GM23338 (cell line): ENCODE data around the gene KLHL36. TPM values are rescaled to one million over a fixed set of nuclear protein-coding genes. Genes with fewer than 3 reads are reported as not detected.

ENCODE experiments used
- ATAC-seq: fragments of 200-7000 bp; cut with Tn5 transposase; 3 replicates; pipeline ENCODE4 v1.9.1; 2020
- DNase-seq: peaks from one replicate; pipeline ENCODE4 v3.0.0-alpha.2; 2015; ENCODE audit warnings: low spot score
- H2AFZ ChIP-seq: fragments of 200-600 bp; sonication (generic); 2 replicates; pipeline ENCODE4 v1.8.0; 2016; ENCODE audit warnings: antibody characterized with exemption, mild to moderate bottlenecking, moderate library complexity
- H3F3A ChIP-seq: fragments of 200-600 bp; sonication (generic); replicated peaks from 2 replicates; pipeline ENCODE4 v1.8.0; 2017; ENCODE audit warnings: antibody characterized with exemption, mixed run types, low read depth
- H3K27ac ChIP-seq: fragments of 200-600 bp; sonication (generic); 2 replicates; pipeline ENCODE4 v1.6.1; 2016; ENCODE audit warnings: low read depth
- H3K27me3 ChIP-seq: fragments of 200-600 bp; sonication (generic); 2 replicates; pipeline ENCODE4 v1.8.0; 2016; ENCODE audit warnings: mild to moderate bottlenecking, mixed run types, moderate library complexity; ENCODE audit not compliant: insufficient read depth
- H3K36me3 ChIP-seq: fragments of 200-600 bp; sonication (generic); 2 replicates; pipeline ENCODE4 v1.8.0; 2016; ENCODE audit warnings: mild to moderate bottlenecking; ENCODE audit not compliant: insufficient read depth
- H3K4me1 ChIP-seq: fragments of 200-600 bp; sonication (generic); 2 replicates; pipeline ENCODE4 v1.8.0; 2016; ENCODE audit warnings: mild to moderate bottlenecking, moderate library complexity; ENCODE audit not compliant: insufficient read depth
- H3K4me2 ChIP-seq: fragments of 200-600 bp; sonication (generic); 2 replicates; pipeline ENCODE4 v1.7.1; 2017; ENCODE audit warnings: mixed run types
- H3K4me3 ChIP-seq: fragments of 200-600 bp; sonication (generic); 2 replicates; pipeline ENCODE4 v1.6.1; 2016; ENCODE audit warnings: mixed run types
- H3K79me2 ChIP-seq: fragments of 200-600 bp; sonication (generic); replicated peaks from 2 replicates; pipeline ENCODE4 v1.8.0; 2017; ENCODE audit warnings: mild to moderate bottlenecking; ENCODE audit not compliant: insufficient read depth
- H3K9me2 ChIP-seq: fragments of 200-600 bp; sonication (generic); 2 replicates; pipeline ENCODE4 v1.8.0; 2017; ENCODE audit not compliant: insufficient read depth
- H4K20me1 ChIP-seq: fragments of 200-600 bp; sonication (generic); replicated peaks from 2 replicates; pipeline ENCODE4 v1.8.0; 2017; ENCODE audit warnings: mild to moderate bottlenecking; ENCODE audit not compliant: insufficient read depth
- H3K27ac Mint-ChIP-seq: 2 replicates; pipeline ENCODE4 v1.8.0; 2020; ENCODE audit warnings: inconsistent platforms, mild to moderate bottlenecking, moderate library complexity, mixed read lengths
- H3K27me3 Mint-ChIP-seq: 3 replicates; pipeline ENCODE4 v1.8.0; 2022; ENCODE audit warnings: low read depth, mild to moderate bottlenecking, moderate library complexity, mixed read lengths, inconsistent platforms; ENCODE audit not compliant: insufficient read depth, poor library complexity
- H3K36me3 Mint-ChIP-seq: 3 replicates; pipeline ENCODE4 v1.8.0; 2021; ENCODE audit warnings: low read depth, mild to moderate bottlenecking, inconsistent platforms, moderate library complexity, mixed read lengths
- H3K4me1 Mint-ChIP-seq: 3 replicates; pipeline ENCODE4 v1.8.0; 2020; ENCODE audit warnings: mild to moderate bottlenecking, inconsistent platforms, mixed read lengths
- H3K4me3 Mint-ChIP-seq: 3 replicates; pipeline ENCODE4 v1.8.0; 2021; ENCODE audit warnings: moderate library complexity, mild to moderate bottlenecking, inconsistent platforms, mixed read lengths
- H3K9me3 Mint-ChIP-seq: 3 replicates; pipeline ENCODE4 v1.8.0; 2020; ENCODE audit warnings: moderate library complexity, mild to moderate bottlenecking, inconsistent platforms, mixed read lengths
- CREB1 ChIP-seq: fragments of 250-450 bp; sonication (Bioruptor Pico); IDR thresholded peaks from 2 replicates; pipeline ENCODE4 v1.5.0; 2020; ENCODE audit warnings: low read depth, mild to moderate bottlenecking, moderate library complexity
- CTCF ChIP-seq, 2 experiments: fragments of 200-600 bp in 1 of 2; sonication (generic) in 1 of 2; conservative IDR thresholded peaks; 2 replicates each; pipeline versions ENCODE4 v1.5.1 to v1.6.1; 2016 to 2017; ENCODE audit warnings: antibody characterized with exemption in 2 of 2, low read depth in 2 of 2, mild to moderate bottlenecking in 2 of 2, moderate library complexity in 1 of 2
- EZH2 ChIP-seq: fragments of 200-600 bp; sonication (generic); IDR thresholded peaks from one replicate; pipeline ENCODE4 v1.8.0; 2017; ENCODE audit warnings: antibody characterized with exemption, mild to moderate bottlenecking, low read depth; ENCODE audit not compliant: unreplicated experiment
- EZH2phosphoT487 ChIP-seq: fragments of 200-600 bp; sonication (generic); IDR thresholded peaks from one replicate; pipeline ENCODE4 v1.8.1; 2018; ENCODE audit warnings: antibody characterized with exemption; ENCODE audit not compliant: unreplicated experiment
- JUNB ChIP-seq: IDR thresholded peaks from one replicate; pipeline ENCODE4 v1.6.1; 2016; ENCODE audit warnings: antibody characterized with exemption; ENCODE audit not compliant: unreplicated experiment
- NANOG ChIP-seq: IDR thresholded peaks from 2 replicates; pipeline ENCODE4 v1.6.1; 2016; ENCODE audit warnings: antibody characterized with exemption, borderline replicate concordance
- STAT1 ChIP-seq: IDR thresholded peaks from one replicate; pipeline ENCODE4 v1.6.1; 2016; ENCODE audit warnings: antibody characterized with exemption; ENCODE audit not compliant: unreplicated experiment
- ZNF114 ChIP-seq: fragments of 250-450 bp; sonication (Bioruptor Pico); IDR thresholded peaks from 2 replicates; pipeline ENCODE4 v1.5.0; 2020; ENCODE audit warnings: mild to moderate bottlenecking, moderate library complexity
- ZNF331 ChIP-seq: fragments of 250-450 bp; sonication (Bioruptor Pico); IDR thresholded peaks from 2 replicates; pipeline ENCODE4 v1.5.0; 2020; ENCODE audit warnings: low read depth, mild to moderate bottlenecking, moderate library complexity
- polyA plus RNA-seq: library from polyadenylated mRNA; unstranded; fragments of >200 nt; fragmentation: Nextera tagmentation; extraction: Ambion mirVana; gene quantifications from 2 replicates; pipeline ENCODE4 v1.2.1, GENCODE V29; 2016
- total RNA-seq: library from RNA; depleted of rRNA; stranded (reverse); fragments of >200 nt; shearing (Covaris generic); gene quantifications from 2 replicates; pipeline ENCODE4 v1.2.3, GENCODE V29; 2014
- TF ChIP-seq, protein P1 (sequence below): IDR thresholded peaks from one replicate; pipeline ENCODE4 v1.6.1; 2018; ENCODE audit warnings: antibody characterized with exemption; ENCODE audit not compliant: unreplicated experiment

The KLHL36 gene
- total and polyA plus RNA-seq, 2 experiments from 2014 or later = 13.4 to 70.4 TPM

GRCh38 chr16:84630446-84631152 is 17.7 kb upstream of the KLHL36 start:
- Mint-ChIP-seq H3K4me1 (peaks cover 12% of the 10 kb centered on the region), H3K9me3 (no peaks in the 10 kb centered on the region), H3K4me3 (no peak overlapping the region), H3K27ac (no peak overlapping the region), H3K36me3 (no peaks in the 10 kb centered on the region), H3K27me3 (no peaks in the 10 kb centered on the region)
- H4K20me1 ChIP-seq = no peaks in the 10 kb centered on the region
- no peaks in the 10 kb centered on the region for H3K79me2 ChIP-seq
- no peaks in the 10 kb centered on the region for H3K27me3 ChIP-seq
- DNase-seq (no peak), ATAC-seq (no peak)
- H3K36me3 ChIP-seq = no peaks in the 10 kb centered on the region
- no peak for TF ChIP-seq NANOG
- no peaks in the 10 kb centered on the region for H3F3A ChIP-seq
- H3K4me1 ChIP-seq = 0 out of 2 replicates have a peak, but pooled peaks cover 5% of the 10 kb centered on the region
- H2AFZ ChIP-seq = 0 out of 2 replicates have a peak overlapping the region, but pooled peaks have one; percentile 28
- no peaks in the 10 kb centered on the region for H3K9me2 ChIP-seq
- no peak overlapping the region for H3K27ac ChIP-seq
- no peak overlapping the region for H3K4me2 ChIP-seq
- no peak overlapping the region for H3K4me3 ChIP-seq

GRCh38 chr16:84631153-84631466 is 17.2 kb upstream of the KLHL36 start:
- DNase-seq (no peak), ATAC-seq (no peak)
- Histone ChIP-seq H3K27ac (no peak overlapping the region), H3K27me3 (no peaks in the 10 kb centered on the region), H3K4me2 (no peak overlapping the region), H3K4me1 (0 out of 2 replicates have a peak, but pooled peaks cover 5% of the 10 kb centered on the region), H3K9me2 (no peaks in the 10 kb centered on the region), H4K20me1 (no peaks in the 10 kb centered on the region), H3F3A (no peaks in the 10 kb centered on the region), H3K79me2 (no peaks in the 10 kb centered on the region), H3K4me3 (no peak overlapping the region), H2AFZ (0 out of 2 replicates have a peak overlapping the region, but pooled peaks have one; percentile 28), H3K36me3 (no peaks in the 10 kb centered on the region)
- Mint-ChIP-seq H3K9me3 (no peaks in the 10 kb centered on the region), H3K36me3 (no peaks in the 10 kb centered on the region), H3K27ac (no peak overlapping the region), H3K4me3 (no peak overlapping the region), H3K27me3 (no peaks in the 10 kb centered on the region), H3K4me1 (peaks cover 9% of the 10 kb centered on the region; the same call in 2 of the 3 replicates)
- no peak for TF ChIP-seq STAT1
- TF ChIP-seq, protein P1, sequence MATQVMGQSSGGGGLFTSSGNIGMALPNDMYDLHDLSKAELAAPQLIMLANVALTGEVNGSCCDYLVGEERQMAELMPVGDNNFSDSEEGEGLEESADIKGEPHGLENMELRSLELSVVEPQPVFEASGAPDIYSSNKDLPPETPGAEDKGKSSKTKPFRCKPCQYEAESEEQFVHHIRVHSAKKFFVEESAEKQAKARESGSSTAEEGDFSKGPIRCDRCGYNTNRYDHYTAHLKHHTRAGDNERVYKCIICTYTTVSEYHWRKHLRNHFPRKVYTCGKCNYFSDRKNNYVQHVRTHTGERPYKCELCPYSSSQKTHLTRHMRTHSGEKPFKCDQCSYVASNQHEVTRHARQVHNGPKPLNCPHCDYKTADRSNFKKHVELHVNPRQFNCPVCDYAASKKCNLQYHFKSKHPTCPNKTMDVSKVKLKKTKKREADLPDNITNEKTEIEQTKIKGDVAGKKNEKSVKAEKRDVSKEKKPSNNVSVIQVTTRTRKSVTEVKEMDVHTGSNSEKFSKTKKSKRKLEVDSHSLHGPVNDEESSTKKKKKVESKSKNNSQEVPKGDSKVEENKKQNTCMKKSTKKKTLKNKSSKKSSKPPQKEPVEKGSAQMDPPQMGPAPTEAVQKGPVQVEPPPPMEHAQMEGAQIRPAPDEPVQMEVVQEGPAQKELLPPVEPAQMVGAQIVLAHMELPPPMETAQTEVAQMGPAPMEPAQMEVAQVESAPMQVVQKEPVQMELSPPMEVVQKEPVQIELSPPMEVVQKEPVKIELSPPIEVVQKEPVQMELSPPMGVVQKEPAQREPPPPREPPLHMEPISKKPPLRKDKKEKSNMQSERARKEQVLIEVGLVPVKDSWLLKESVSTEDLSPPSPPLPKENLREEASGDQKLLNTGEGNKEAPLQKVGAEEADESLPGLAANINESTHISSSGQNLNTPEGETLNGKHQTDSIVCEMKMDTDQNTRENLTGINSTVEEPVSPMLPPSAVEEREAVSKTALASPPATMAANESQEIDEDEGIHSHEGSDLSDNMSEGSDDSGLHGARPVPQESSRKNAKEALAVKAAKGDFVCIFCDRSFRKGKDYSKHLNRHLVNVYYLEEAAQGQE = no peak
- TF ChIP-seq CREB1 (CRISPR knock-in tag) = no peak
- no peak for TF ChIP-seq CTCF (conservative IDR thresholded peaks at IDR 0.05; ENCODE audit: low read depth in 2 of 2)
- TF ChIP-seq ZNF331 = no peak
- no peak for TF ChIP-seq ZNF114 (CRISPR knock-in tag)
- no peak for TF ChIP-seq EZH2phosphoT487
- no peak for TF ChIP-seq NANOG
- no peak for TF ChIP-seq JUNB
- no peak for TF ChIP-seq EZH2
